GM12892 (cell line): ENCODE measurements around the gene SDF2L1.

Experiments
- POLR2A ChIP-seq: IDR thresholded peaks from 2 replicates; pipeline ENCODE4 v1.6.1; 2011; ENCODE audit warnings: low read depth, low read length, control low read depth
- POLR2AphosphoS5 ChIP-seq: IDR thresholded peaks from 2 replicates; pipeline ENCODE4 v1.6.1; 2011; ENCODE audit warnings: low read depth, low read length, control low read depth

- TF ChIP-seq POLR2AphosphoS5: no peak; the same call in 1 of the 2 replicates
- no peak for TF ChIP-seq POLR2A
Observed at GRCh38 chr22:21651521-21652009, 9.5 kb downstream of the SDF2L1 start.
